HG03066 (cell line): Measurements from ENCODE around the gene PDE3A.
"Not testable (repeated sequence)": the region's sequence is repeated elsewhere in the genome, so short reads cannot be mapped to it uniquely, and the experiment has no call there.

Source experiments
- ATAC-seq: cut with Tn5 transposase; IDR thresholded peaks from one replicate; pipeline ENCODE4 v1.9.1; 2021; ENCODE audit warnings: low read depth; ENCODE audit not compliant: unreplicated experiment

The PDE3A gene

GRCh38 chr12:20368114-20368650 lies at the start of gene PDE3A:
Gene PDE3A, plus strand, starts transcription at chr12:20368537. Its CDS starts 748 bp downstream, at chr12:20369285.
- ATAC-seq = no peak

GRCh38 chr12:20319366-20319765 lies 49.0 kb upstream of the PDE3A start:
- ATAC-seq = no peak

- no peak for ATAC-seq
Measured at GRCh38 chr12:20320552-20320951, 47.8 kb upstream of the PDE3A start.

- ATAC-seq = not testable (repeated sequence)
Measured at GRCh38 chr12:20330826-20331505, 37.4 kb upstream of the PDE3A start.

DNA sequence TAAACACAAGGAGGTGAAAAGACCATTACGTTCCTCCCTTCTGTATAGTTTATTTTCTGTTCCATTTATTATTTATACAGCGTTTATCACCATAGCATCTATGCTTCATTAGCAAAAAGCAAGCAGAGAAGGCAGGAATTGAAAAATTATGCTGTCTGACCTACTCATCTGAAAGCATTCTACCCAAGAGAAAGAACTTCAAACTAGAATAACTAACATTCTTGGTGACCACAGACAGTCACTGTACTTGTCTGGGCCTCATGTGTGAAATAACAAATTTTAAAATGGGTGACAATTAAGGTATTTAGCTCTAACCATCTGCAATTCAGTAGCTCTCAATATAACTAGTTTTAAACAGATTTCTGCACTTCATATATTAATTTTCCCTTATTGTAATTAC lies 29.3 kb upstream of the PDE3A start:
- no peak for ATAC-seq

GRCh38 chr12:20342111-20342510 lies 26.2 kb upstream of the PDE3A start:
- no peak for ATAC-seq

DNA sequence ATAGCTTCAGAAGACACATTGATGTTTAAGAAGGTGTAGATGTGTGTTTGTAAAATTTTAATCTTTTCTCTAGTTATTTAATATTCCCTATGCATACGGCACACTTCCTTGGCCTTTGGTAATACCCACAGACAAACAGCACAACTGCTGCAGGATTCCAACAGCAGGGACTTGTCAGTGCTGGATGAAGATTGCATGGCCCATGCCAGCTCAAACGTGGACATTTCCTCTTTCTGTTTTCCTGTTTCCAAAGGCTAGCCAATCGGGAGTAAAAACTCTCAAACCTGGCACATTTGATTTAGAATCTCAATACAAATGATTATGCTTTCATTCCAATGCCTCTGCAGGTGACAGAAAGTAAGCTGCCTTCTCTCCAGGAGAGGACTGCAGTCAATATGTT lies 22.5 kb upstream of the PDE3A start:
- no peak for ATAC-seq

- ATAC-seq = no peak
Measured at GRCh38 chr12:20350026-20350425, 18.3 kb upstream of the PDE3A start.

GRCh38 chr12:20350495-20350894 lies 17.8 kb upstream of the PDE3A start:
- ATAC-seq = no peak

GRCh38 chr12:20351406-20351805 lies 16.9 kb upstream of the PDE3A start:
- ATAC-seq = no peak

DNA sequence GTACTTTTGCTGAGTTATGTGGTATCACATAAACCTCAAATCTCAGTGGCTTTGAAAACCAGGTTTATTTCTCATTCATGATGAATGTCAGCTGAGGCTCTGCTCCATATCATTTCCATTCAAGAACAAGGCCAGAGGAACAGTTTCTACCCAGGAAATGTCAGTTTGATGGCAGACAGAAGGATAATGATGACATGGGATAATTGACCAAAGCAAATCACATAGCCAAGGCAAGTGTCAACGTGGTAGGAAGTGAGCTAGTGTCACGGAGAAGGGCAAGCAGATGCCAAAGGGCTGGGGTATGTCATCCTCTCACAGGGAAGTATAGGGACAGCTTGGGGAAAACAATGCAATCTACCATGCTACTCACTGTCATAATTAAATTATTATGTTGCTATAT lies 12.3 kb upstream of the PDE3A start:
- no peak for ATAC-seq

GRCh38 chr12:20360407-20360806 lies 7.9 kb upstream of the PDE3A start:
- ATAC-seq = no peak

DNA sequence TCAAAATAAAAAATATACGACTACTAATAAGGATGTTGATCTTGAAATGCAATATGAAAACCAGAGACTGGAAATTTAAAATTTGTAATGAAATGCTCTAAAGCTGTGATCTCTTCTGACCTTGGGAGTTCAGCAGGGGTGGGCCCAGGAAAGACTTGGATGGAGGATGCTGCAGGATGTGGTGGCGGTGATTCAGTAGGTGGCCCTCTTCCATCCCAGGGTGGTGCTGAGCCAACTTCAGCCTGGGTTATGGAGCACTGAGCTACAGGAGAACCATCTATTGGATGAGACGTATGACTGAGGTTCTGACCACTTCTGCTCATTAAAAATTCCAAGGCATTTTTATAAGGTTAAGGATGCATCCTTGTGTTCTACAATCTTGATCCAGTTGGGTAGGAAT lies 6.9 kb upstream of the PDE3A start:
- ATAC-seq = no peak

- no peak for ATAC-seq
Measured at GRCh38 chr12:20364501-20364900, 3.8 kb upstream of the PDE3A start.

DNA sequence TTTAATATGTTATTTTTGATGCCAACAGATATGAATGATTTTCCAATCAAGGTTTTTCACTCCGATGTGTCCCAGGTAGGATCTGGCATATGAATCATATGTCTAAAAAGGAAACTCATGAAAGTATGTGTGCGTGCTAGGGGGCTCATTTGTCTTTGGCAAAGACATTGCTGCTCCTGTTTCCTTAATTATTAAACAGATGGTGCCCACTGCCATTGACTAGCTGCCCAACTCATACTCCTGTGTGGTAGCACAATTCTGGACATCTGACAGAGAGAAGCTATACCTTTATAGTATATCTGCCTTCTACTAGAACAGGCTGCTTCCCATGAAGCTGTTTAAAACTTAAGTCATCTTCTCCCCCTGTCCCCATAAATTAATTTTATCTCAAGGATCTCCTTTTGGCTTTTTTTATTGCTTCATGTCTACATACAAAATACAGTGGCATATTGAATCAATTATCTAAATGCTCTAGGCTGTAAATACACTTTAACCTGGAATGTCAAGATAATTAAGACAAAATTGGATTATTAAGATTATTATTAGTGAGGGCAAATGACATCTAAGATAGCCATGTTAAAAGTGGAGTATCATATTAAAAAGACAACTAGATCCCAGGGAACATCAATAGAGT lies 1.4 kb upstream of the PDE3A start:
- no peak for ATAC-seq

DNA sequence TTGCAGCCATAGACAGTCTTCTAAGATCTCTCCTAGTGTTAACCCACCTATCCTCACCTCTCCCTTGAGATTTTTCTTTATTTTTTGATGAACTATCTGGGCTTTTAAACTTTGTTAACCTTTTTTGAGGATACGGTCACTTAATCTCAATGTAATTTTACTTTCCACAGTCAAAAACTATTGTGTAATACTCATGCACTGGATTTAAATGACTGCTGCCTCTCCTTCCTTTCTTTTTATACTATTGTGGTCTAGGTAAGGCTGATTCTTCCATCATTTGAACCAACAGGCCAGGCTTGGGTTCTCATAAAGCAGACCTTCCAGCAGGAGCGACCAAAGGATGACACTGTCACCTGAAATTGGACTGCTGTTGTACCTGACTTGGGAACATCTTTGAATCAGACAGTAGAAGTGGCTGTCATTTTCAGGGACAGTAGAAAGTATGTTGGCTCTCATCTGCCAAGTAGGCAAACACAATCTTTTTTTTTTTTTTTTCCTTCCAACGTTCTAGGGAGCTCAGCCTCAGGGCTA lies 689 bp upstream of the PDE3A start:
- no peak for ATAC-seq

DNA sequence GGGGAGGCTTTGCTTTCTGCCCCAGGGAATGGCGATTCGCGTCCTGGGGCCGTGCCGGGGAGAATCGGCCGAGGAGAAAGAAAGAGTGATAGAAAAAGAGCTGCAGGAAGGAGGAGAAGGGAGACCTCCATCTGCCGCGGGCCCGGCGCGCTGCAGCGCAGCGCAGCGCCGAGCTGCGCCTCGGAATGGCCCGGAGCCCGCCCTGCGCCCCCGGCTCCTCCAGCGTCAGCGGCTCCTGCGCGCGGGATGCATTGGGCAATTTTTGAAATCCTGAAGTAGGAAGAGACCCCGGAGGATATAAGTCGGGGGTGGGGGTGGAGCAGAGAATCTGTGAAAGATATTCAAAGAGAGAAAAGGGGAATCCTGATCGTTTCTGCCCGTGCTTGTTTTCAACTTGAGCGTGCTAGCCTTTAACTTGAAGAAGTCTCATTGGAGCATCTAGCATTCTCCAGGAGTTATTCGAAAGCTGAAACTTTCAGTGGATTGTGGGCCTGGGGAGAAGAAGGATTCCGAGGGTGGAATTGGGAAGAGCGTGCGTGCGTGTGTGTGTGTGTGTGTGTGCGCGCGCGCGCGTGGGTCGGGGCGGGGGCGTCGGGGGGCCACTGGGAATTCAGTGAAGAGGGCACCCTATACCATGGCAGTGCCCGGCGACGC lies 441 bp downstream of the PDE3A start:
- no peak for ATAC-seq

DNA sequence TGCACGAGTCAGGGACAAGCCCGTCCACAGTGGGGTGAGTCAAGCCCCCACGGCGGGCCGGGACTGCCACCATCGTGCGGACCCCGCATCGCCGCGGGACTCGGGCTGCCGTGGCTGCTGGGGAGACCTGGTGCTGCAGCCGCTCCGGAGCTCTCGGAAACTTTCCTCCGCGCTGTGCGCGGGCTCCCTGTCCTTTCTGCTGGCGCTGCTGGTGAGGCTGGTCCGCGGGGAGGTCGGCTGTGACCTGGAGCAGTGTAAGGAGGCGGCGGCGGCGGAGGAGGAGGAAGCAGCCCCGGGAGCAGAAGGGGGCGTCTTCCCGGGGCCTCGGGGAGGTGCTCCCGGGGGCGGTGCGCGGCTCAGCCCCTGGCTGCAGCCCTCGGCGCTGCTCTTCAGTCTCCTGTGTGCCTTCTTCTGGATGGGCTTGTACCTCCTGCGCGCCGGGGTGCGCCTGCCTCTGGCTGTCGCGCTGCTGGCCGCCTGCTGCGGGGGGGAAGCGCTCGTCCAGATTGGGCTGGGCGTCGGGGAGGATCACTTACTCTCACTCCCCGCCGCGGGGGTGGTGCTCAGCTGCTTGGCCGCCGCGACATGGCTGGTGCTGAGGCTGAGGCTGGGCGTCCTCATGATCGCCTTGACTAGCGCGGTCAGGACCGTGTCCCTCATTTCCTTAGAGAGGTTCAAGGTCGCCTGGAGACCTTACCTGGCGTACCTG lies 1.1 kb downstream of the PDE3A start:
- no peak for ATAC-seq

GRCh38 chr12:20370014-20370386 lies 1.7 kb downstream of the PDE3A start:
- no peak for ATAC-seq

- no peak for ATAC-seq
Measured at GRCh38 chr12:20370866-20371519, 2.7 kb downstream of the PDE3A start.
